ENCODE results near the gene RITA1.

The RITA1 gene

GRCh38 chr12:113239288-113239771 lies 53.8 kb downstream of the RITA1 start:
- DNase-seq = peak in 2 of 10 donors; percentile 48 to 49

GRCh38 chr12:113239811-113240331 lies 54.4 kb downstream of the RITA1 start:
- peak in 2 of 10 donors; percentile 70 to 71 for DNase-seq
- intact Hi-C loops (cut with DNase I) = loop anchor here (10.0 kb wide), 1 partner anchor 55 kb away; no protein-coding TSS in a partner anchor

More at GRCh38 chr12:113239288-113239771, 53.8 kb downstream of the RITA1 start:
- intact Hi-C loops (cut with DNase I) = loop anchor here (10.0 kb wide), 1 partner anchor 55 kb away; no protein-coding TSS in a partner anchor

DNA sequence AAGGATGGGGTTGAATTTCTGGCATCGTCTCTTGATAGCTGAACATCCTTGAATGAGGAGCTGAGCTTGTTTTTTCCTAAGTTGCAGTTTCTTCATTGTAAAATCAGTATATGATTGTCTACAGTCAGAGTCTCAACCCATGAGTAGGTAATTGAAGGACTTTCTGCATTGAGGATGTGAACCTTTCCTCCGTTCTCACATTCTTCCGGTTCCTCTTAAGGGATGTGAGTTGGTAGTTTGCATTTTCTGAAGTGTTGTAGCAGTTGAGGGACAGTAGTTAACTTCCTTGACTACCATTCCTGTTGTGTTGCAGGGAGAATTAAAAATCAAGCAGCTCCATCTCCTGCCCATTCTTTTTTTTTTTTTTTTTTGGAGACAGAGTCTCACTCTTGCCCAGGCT lies 54.9 kb downstream of the RITA1 start:
- intact Hi-C loops (cut with DNase I) = no loop called here

GRCh38 chr12:113241191-113242025 lies 55.9 kb downstream of the RITA1 start:
- DNase-seq = peak in 2 of 10 donors; percentile 57 to 80
- intact Hi-C loops (cut with DNase I) = no loop called here

More for the DNA sequence above, 54.9 kb downstream of the RITA1 start:
- no peak for DNase-seq

All from posterior cingulate gyrus (tissue), 11 donors.